ENCODE data around the gene S100A8.
"Not testable (repeated sequence)": the region's sequence is repeated elsewhere in the genome, so short reads cannot be mapped to it uniquely, and the experiment has no call there.

The S100A8 gene

DNA sequence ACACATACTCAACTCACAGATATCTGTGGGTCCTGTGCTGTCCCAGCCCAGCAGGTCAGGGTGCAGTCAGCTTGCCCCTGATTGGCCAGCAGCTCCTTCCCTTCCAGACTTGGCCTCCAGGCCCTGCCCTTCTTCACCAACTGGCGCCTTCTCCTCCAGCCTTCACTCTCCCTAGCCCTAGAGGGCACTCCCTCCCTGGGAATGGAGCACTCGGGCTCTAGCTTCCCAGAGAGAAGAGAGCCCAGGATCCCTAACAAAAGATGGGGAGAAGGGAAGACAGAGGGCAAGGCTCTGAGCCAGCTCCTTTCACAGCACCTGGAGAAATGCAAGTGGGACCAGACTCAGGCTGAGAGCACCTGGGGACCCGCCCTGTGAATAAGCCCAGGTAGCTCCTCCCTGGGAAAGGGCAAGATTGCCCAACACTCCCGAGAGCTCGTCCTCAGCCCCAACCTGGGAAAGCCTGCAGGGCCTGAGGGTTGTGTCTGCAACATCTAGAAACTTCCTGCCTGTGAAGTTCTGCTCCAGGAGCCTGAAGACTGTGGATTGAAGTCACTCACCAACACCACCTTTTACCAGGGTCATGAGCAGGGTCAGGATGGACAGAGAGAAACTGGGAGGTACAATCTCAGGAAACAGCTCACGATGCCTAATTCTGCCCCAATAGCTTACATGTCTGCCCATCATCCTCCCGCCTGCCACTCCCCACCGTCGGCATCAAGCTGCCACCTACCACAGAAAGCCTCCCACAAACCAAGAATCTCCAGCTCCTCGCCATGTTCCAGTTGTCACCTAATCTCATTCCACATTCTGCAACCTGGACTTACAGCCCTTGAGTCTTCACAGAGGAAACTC is 42.1 kb downstream of the S100A8 start, which contains the start of gene PGLYRP4:
Gene PGLYRP4 (minus strand): TSS at position 331 of the 852 bp plus-strand sequence. CDS start 909 bp downstream, outside the sequence.
- DNase-seq: no peak

DNA sequence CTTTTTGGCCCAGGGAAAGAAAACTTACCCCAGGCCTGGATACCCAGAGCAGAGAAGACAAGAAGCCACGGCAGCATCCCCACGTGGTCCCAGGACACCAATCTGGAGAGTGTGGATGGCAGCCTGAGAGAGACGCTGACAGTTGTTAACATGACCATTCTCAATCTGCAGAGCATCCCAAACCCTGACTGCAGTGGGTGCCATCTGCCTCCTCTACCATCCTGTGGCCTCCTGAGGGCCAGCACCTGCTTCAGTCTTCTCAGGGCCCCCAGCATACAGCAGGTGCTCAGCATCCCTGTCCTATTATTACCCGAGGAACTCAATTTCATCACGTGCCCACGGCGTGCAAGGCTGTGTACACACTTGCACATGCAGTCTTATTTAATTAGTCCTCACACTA is 43.0 kb downstream of the S100A8 start:
- DNase-seq: no peak

- not testable (repeated sequence) for DNase-seq
These were observed 43.8 kb downstream of the S100A8 start for GRCh38 chr1:153347049-153347448.

- no peak for DNase-seq
These were observed 44.7 kb downstream of the S100A8 start for GRCh38 chr1:153346077-153346723.

GRCh38 chr1:153345187-153346076 is 45.4 kb downstream of the S100A8 start:
- no peak for DNase-seq

GRCh38 chr1:153344718-153345025 is 46.2 kb downstream of the S100A8 start:
- no peak for DNase-seq

GRCh38 chr1:153343811-153344717 is 46.8 kb downstream of the S100A8 start:
- DNase-seq: no peak

- no peak for DNase-seq
These were observed 47.7 kb downstream of the S100A8 start for GRCh38 chr1:153343040-153343681.

DNA sequence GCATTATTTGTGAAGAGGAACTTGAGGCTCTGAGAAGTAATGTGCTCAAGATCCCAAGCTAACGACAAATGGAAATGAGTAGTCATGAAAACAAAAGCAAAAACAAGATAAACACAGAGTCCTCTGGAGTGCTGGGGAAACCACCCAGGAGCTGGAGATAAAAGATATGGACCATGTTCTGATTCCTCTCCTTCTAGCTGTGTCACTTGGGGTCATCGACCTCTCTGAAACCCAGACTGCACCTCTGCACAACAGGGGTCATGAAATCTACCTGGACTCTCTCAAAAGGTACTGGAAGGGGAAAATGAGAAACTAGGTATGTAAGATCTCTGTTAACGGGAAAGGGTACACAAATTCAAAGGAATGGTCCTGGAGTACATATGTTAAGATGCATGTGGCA is 48.7 kb downstream of the S100A8 start:
- DNase-seq: no peak

DNA sequence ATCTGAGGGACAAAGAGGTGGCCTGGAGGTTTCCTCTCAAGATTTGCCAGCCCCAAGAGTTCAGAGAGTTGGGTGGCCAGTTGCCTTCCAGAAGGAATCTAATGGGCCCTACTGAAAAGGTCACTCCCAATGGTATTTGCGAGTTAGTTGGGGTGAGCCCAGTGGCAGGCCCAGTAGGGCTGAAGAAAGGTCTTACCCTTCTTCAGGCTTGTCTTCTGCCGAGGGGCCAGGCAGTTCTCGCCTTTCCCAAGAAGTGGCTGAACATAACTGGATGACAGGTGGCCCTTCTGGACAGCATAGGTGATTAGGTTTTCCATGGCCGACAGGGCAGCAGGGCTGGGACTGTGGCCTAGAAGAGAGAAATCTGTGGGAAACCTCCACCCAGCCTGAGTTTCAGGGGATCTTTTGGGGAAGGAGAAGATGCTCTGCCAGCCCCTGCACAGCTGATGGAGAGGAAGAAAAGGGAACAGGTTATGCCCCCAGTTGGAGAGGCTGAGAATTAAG is 49.4 kb downstream of the S100A8 start:
- no peak for DNase-seq

DNA sequence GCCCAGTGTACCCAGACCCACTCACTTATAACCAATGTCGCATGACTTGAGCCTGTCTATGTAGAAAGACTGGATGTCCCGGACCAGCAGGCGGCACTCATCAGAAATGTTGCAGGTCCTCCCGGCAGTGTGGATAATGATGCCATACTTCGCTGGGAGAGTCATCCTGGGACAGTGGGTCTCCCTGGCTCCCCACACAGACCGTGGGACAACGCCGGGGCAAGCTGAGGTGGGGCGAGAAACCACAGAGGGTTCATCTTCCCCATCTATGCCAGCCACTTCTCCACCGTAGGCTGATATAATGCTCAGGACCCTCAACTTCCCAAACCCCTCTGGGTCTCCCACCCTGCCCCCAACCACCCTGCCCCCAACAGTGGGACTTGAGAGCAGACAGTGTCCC is 50.5 kb downstream of the S100A8 start:
- DNase-seq: no peak

All from nucleus accumbens (tissue), 56 donors.